GM19397 (cell line): ENCODE data around the gene REV1.

Experiments used
- ATAC-seq: cut with Tn5 transposase; IDR thresholded peaks from one replicate; pipeline ENCODE4 v1.9.1; 2021; ENCODE audit warnings: mild to moderate bottlenecking, moderate library complexity; ENCODE audit not compliant: unreplicated experiment

Gene REV1

GRCh38 chr2:99451280-99451679 is 38.5 kb downstream of the REV1 start:
- ATAC-seq: no peak

- ATAC-seq: no peak
These were observed 39.6 kb downstream of the REV1 start for GRCh38 chr2:99450199-99450598.

- no peak for ATAC-seq
These were observed 41.3 kb downstream of the REV1 start for GRCh38 chr2:99448556-99448955.

GRCh38 chr2:99445065-99445464 is 44.8 kb downstream of the REV1 start:
- ATAC-seq: no peak

- ATAC-seq: no peak
These were observed 45.6 kb downstream of the REV1 start for GRCh38 chr2:99444222-99444621.

- no peak for ATAC-seq
These were observed 47.0 kb downstream of the REV1 start for GRCh38 chr2:99442837-99443236.

- no peak for ATAC-seq
These were observed 49.8 kb downstream of the REV1 start for GRCh38 chr2:99439971-99440505.

- ATAC-seq: no peak
These were observed 52.9 kb downstream of the REV1 start for GRCh38 chr2:99436874-99437273.

GRCh38 chr2:99433340-99433739 is 56.5 kb downstream of the REV1 start:
- no peak for ATAC-seq

- ATAC-seq: no peak
These were observed 58.1 kb downstream of the REV1 start for GRCh38 chr2:99431587-99432275.

GRCh38 chr2:99430614-99431291 is 59.1 kb downstream of the REV1 start:
- ATAC-seq: no peak

GRCh38 chr2:99425022-99425421 is 64.8 kb downstream of the REV1 start:
- ATAC-seq: no peak

GRCh38 chr2:99424371-99424770 is 65.4 kb downstream of the REV1 start:
- no peak for ATAC-seq

- no peak for ATAC-seq
These were observed 67.2 kb downstream of the REV1 start for GRCh38 chr2:99422599-99422998.

GRCh38 chr2:99421469-99421868 is 68.3 kb downstream of the REV1 start:
- ATAC-seq: no peak

GRCh38 chr2:99420751-99421299 is 69.0 kb downstream of the REV1 start:
- ATAC-seq: no peak

- no peak for ATAC-seq
These were observed 69.8 kb downstream of the REV1 start for GRCh38 chr2:99420031-99420430.

- no peak for ATAC-seq
These were observed 72.4 kb downstream of the REV1 start for GRCh38 chr2:99417396-99417795.

- ATAC-seq: no peak
These were observed 75.3 kb downstream of the REV1 start for GRCh38 chr2:99414566-99414965.

GRCh38 chr2:99410276-99410675 is 79.5 kb downstream of the REV1 start:
- ATAC-seq: no peak

GRCh38 chr2:99406137-99406536 is 83.7 kb downstream of the REV1 start:
- ATAC-seq: no peak
